Measurements from ENCODE around the gene MAP4K1. TPM values are rescaled to one million over a fixed set of nuclear protein-coding genes. Genes with fewer than 3 reads are reported as not detected.
"Not testable (repeated sequence)": the region's sequence is repeated elsewhere in the genome, so short reads cannot be mapped to it uniquely, and the experiment has no call there.

MAP4K1 gene
- total RNA-seq, 1 donor from 2014 or later, result 6.3 TPM

DNA sequence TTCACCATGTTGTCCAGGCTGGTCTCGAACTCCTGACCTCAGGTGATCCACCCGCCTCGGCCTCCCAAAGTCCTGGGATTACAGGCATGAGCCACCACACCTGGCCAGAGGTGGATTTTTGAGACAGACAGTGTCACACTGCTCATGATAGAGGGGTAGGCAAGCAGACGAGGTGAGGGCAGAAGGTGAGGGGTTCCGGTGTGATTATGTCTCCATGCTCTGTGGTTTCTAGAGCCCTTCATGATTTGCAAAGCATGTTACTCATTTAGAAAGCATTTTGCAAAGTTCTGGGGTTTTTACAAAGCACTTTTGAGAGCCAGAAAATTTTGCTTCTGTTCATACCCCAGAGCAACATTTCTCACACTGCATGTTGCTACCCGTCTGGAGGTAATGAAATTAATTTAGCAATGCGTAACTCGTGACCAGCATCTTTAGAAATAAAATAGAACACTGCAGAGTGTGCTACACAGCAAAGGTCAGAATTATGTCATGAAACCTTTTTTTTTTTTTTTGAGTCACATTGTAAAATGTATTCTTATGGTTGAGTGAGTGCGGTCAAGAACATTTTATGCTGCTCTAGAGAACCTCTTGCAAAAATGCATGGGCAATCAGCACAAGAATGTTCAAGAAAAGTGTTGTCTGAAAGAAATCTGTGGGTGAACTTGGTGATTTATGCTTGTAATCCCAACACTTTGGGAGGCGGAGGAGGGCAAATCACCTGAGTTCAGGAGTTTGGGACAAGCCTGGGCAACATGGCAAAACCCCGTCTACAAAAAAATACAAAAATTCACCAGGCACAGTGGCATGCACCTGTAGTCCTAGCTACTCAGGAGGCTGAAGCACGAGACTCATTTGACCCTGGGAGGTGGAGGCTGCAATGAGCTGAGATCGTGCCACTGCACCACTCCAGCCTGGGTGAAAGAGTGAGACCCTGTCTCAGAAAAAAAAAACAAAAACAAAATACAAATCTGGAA lies 58.0 kb downstream of the MAP4K1 start:
- no peaks in the 10 kb centered on the region for H3K36me3 Mint-ChIP-seq (ENCODE audit: unreplicated experiment)
- no peak overlapping the region for H3K4me3 Mint-ChIP-seq (ENCODE audit: unreplicated experiment)
- DNase-seq, result no peak
- no peak overlapping the region for H3K27ac Mint-ChIP-seq (ENCODE audit: unreplicated experiment)
- H3K27me3 Mint-ChIP-seq (ENCODE audit: unreplicated experiment), result peaks cover 9% of the 10 kb centered on the region
- TF ChIP-seq, protein P1, sequence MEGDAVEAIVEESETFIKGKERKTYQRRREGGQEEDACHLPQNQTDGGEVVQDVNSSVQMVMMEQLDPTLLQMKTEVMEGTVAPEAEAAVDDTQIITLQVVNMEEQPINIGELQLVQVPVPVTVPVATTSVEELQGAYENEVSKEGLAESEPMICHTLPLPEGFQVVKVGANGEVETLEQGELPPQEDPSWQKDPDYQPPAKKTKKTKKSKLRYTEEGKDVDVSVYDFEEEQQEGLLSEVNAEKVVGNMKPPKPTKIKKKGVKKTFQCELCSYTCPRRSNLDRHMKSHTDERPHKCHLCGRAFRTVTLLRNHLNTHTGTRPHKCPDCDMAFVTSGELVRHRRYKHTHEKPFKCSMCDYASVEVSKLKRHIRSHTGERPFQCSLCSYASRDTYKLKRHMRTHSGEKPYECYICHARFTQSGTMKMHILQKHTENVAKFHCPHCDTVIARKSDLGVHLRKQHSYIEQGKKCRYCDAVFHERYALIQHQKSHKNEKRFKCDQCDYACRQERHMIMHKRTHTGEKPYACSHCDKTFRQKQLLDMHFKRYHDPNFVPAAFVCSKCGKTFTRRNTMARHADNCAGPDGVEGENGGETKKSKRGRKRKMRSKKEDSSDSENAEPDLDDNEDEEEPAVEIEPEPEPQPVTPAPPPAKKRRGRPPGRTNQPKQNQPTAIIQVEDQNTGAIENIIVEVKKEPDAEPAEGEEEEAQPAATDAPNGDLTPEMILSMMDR (IDR thresholded peaks at IDR 0.05; ENCODE audit: partially characterized antibody, unreplicated experiment), result no peak
- peaks cover 4% of the 10 kb centered on the region for H3K9me3 Mint-ChIP-seq (ENCODE audit: unreplicated experiment)
- H3K4me1 Mint-ChIP-seq (ENCODE audit: low read depth, unreplicated experiment), result no peaks in the 10 kb centered on the region

DNA sequence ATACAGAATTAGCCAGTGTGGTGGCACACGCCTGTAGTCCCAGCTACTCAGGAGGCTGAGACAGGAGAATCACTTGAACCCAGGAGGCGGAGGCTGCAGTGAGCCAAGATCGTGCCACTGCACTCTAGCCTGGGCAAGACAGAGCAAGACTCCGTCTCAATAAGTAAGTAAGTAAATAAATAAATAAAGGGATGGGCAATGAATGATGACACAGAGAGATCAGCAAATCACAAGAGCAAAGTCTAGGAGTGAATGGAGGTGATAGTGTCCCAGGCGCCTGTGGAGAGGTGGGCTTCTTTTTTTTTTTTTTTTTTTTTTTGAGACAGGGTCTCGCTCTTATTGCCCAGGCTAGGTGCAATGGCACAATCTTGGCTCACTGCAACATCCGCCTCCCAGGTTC lies 58.8 kb downstream of the MAP4K1 start:
- not testable (repeated sequence) for DNase-seq; H3K4me3 Mint-ChIP-seq (ENCODE audit: unreplicated experiment); H3K27ac Mint-ChIP-seq (ENCODE audit: unreplicated experiment); H3K36me3 Mint-ChIP-seq (ENCODE audit: unreplicated experiment); H3K9me3 Mint-ChIP-seq (ENCODE audit: unreplicated experiment); H3K4me1 Mint-ChIP-seq (ENCODE audit: low read depth, unreplicated experiment); H3K27me3 Mint-ChIP-seq (ENCODE audit: unreplicated experiment)

DNA sequence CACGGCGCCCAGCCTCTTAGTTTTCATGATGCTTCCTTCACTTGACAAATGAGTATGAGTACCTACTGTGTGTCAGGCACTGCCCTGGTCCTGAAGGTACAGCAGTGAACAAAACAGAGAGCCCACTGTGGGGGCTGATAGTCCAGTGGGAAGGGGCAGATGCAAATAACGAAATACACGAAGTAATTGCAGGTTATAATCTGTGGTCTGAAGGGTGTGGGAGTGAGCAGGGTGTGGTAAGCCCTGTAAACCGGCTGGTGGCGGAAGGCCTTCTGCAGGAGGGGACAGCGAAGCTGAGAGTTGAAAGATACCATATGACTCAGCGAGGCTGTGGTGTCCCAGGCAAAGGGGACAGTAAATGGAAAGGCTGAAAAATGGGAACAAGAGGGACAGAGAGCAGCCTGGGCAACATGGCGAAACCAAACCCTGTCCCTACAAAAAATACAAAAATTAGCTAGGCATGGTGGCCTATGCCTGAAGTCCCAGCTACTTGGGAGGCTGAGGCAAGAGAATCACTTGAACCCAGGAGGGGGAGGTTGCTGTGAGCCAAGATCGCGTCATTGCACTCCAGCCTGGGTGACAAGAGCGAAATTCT lies 60.5 kb downstream of the MAP4K1 start:
- TF ChIP-seq, protein P1 (IDR thresholded peaks at IDR 0.05; ENCODE audit: partially characterized antibody, unreplicated experiment), result no peak
- Mint-ChIP-seq H3K4me1 (ENCODE audit: low read depth, unreplicated experiment) (no peaks in the 10 kb centered on the region), H3K9me3 (ENCODE audit: unreplicated experiment) (peaks cover 4% of the 10 kb centered on the region), H3K27ac (ENCODE audit: unreplicated experiment) (no peak overlapping the region), H3K27me3 (ENCODE audit: unreplicated experiment) (peaks cover 3% of the 10 kb centered on the region), H3K36me3 (ENCODE audit: unreplicated experiment) (no peaks in the 10 kb centered on the region), H3K4me3 (ENCODE audit: unreplicated experiment) (no peak overlapping the region)
- no peak for DNase-seq

DNA sequence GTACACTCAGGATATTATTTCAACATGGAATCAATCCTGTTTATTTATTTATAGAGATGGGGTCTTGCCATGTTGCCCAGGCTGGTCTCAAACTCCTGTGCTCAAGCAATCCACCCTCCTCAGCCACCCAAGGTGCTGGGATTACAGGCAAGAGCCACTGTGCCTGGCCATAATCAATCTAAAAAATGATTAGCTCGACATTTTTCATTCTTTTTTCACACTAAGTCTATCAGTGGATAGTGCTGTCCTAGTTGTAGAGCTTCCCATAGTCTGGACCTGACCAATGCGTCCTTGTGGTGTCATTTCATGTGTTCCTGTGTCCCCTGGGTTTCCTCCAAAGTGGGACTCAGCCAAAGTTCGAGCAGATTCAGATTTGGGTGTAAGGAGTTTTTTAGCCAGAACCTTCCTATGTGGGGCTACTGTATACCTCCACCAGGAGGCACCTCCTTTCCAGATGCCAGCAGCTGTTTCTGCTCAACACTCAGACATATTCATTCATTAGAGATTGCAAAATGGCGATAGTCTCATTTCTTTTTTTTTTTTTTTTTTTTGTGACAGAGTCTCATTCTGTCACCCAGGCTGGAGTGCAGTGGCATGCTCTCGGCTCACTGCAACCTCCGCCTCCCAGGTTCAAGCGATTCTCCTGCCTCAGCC lies 61.1 kb downstream of the MAP4K1 start:
- Mint-ChIP-seq H3K36me3 (ENCODE audit: unreplicated experiment) (no peaks in the 10 kb centered on the region), H3K27me3 (ENCODE audit: unreplicated experiment) (no peaks in the 10 kb centered on the region), H3K9me3 (ENCODE audit: unreplicated experiment) (no peaks in the 10 kb centered on the region), H3K4me3 (ENCODE audit: unreplicated experiment) (no peak overlapping the region), H3K27ac (ENCODE audit: unreplicated experiment) (no peak overlapping the region), H3K4me1 (ENCODE audit: low read depth, unreplicated experiment) (no peaks in the 10 kb centered on the region)
- TF ChIP-seq, protein P1 (IDR thresholded peaks at IDR 0.05; ENCODE audit: partially characterized antibody, unreplicated experiment), result no peak
- DNase-seq, result no peak

DNA sequence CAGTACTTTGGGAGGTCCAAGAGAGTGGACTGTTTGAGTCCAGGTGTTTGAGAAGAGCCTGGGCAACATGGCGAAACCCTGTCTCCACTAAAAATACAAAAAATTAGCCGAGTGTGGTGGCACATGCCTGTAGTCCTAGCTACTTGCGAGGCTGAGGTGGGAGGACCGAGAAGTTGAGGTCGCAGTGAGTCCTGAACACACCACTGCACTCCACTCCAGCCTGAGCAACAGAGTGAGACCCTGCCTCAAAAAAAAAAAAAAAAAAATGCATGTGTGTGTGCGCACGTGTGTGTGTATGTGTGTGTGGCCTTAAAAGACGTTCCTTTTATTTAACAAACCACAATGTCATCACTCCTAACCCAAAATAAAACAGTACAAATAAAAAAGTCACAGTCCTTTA lies 62.6 kb downstream of the MAP4K1 start:
- no peak overlapping the region for H3K27ac Mint-ChIP-seq (ENCODE audit: unreplicated experiment)
- H3K4me3 Mint-ChIP-seq (ENCODE audit: unreplicated experiment), result no peak overlapping the region
- H3K4me1 Mint-ChIP-seq (ENCODE audit: low read depth, unreplicated experiment), result no peaks in the 10 kb centered on the region
- H3K36me3 Mint-ChIP-seq (ENCODE audit: unreplicated experiment), result no peaks in the 10 kb centered on the region
- H3K9me3 Mint-ChIP-seq (ENCODE audit: unreplicated experiment), result no peaks in the 10 kb centered on the region
- TF ChIP-seq, protein P1 (IDR thresholded peaks at IDR 0.05; ENCODE audit: partially characterized antibody, unreplicated experiment), result no peak
- no peaks in the 10 kb centered on the region for H3K27me3 Mint-ChIP-seq (ENCODE audit: unreplicated experiment)
- DNase-seq, result no peak

Measured in glutamatergic neuron (in vitro differentiated cells).